HepG2 (cell line): Measurements from ENCODE around the gene MTHFD1L. TPM values are rescaled to one million over a fixed set of nuclear protein-coding genes. Genes with fewer than 3 reads are reported as not detected.
A peak's percentile ranks its signal among the peaks of the same experiment; 100 is the strongest.

Experiments
- JUN ChIP-seq: sonication (generic); formaldehyde crosslinking; IDR thresholded peaks from 2 replicates; pipeline ENCODE4 v1.4.0; 2020; ENCODE audit warnings: mild to moderate bottlenecking, missing genetic modification reagents
- MAF1 ChIP-seq: sonication (generic); formaldehyde crosslinking; IDR thresholded peaks from 2 replicates; pipeline ENCODE4 v1.5.0; 2020; ENCODE audit warnings: missing genetic modification reagents, borderline replicate concordance
- SNAPC4 ChIP-seq: sonication (generic); formaldehyde crosslinking; IDR thresholded peaks from 2 replicates; pipeline ENCODE4 v1.4.0; 2020; ENCODE audit warnings: mild to moderate bottlenecking, missing genetic modification reagents
- TRIM22 ChIP-seq: fragments of 450-650 bp; IDR thresholded peaks from 2 replicates; pipeline ENCODE4 v1.6.1; 2017
- ZBTB33 ChIP-seq: sonication (generic); formaldehyde crosslinking; IDR thresholded peaks from 2 replicates; pipeline ENCODE4 v1.4.0; 2020; ENCODE audit warnings: missing genetic modification reagents
- ZNF251 ChIP-seq: sonication (generic); formaldehyde crosslinking; IDR thresholded peaks from 2 replicates; pipeline ENCODE4 v1.9.0; 2021; ENCODE audit warnings: mild to moderate bottlenecking, missing genetic modification reagents
- ZNF543 ChIP-seq: sonication (generic); formaldehyde crosslinking; IDR thresholded peaks from 2 replicates; pipeline ENCODE4 v1.4.0; 2020; ENCODE audit warnings: mild to moderate bottlenecking, missing genetic modification reagents
- ZNF644 ChIP-seq: IDR thresholded peaks from 2 replicates; pipeline ENCODE4 v1.6.1; 2016; ENCODE audit warnings: low read depth
- polyA plus RNA-seq, 8 experiments: library from polyadenylated mRNA; depleted of rRNA in 3 of 8; stranded (reverse) in 7 of 8; unstranded in 1 of 8; fragments of >200 nt; fragmentation: Illumina TruSeq in 4 of 8; extraction: Trizol in 4 of 8; gene quantifications; 2 replicates each; pipeline versions ENCODE4 v1.2.1 to v1.2.3, GENCODE V29; 2011 to 2016; ENCODE audit warnings: low read depth in 4 of 8, missing spikeins in 1 of 8, mixed read lengths in 1 of 8; ENCODE audit not compliant: insufficient read depth in 1 of 8
- total RNA-seq, 5 experiments: library from RNA; depleted of rRNA; stranded (reverse); fragments of >200 nt; fragmentation: Illumina TruSeq; extraction: Trizol; gene quantifications; 2 replicates each; pipeline ENCODE4 v1.2.3, GENCODE V29; 2016; ENCODE audit warnings: low read depth in 1 of 5

Gene MTHFD1L
- total and polyA plus RNA-seq, 2 of the 13 experiments (the other 11 are each of a cell fraction or from before 2014, with no cell fraction given) = 24.0 to 39.6 TPM

GRCh38 chr6:150866991-150867501, 1.5 kb downstream of the MTHFD1L start (continued):
- no peak for TF ChIP-seq TRIM22
- TF ChIP-seq ZNF644 (CRISPR knock-in tag) = no peak
- 0 out of 2 replicates have a peak, but pooled peaks have one; percentile 23 for TF ChIP-seq MAF1 (CRISPR knock-in tag)
- TF ChIP-seq ZNF251 (CRISPR knock-in tag) = no peak
- peak; percentile 33; the same call in 1 of the 2 replicates for TF ChIP-seq ZBTB33 (CRISPR knock-in tag)
- TF ChIP-seq ZNF543 = no peak
- peak; percentile 14; the same call in 1 of the 2 replicates for TF ChIP-seq SNAPC4 (CRISPR knock-in tag)
- no peak for TF ChIP-seq JUN (CRISPR knock-in tag)
